ENCODE data around the gene MICAL3.

MICAL3 gene

GRCh38 chr22:17883356-17883755 is 141.0 kb downstream of the MICAL3 start:
- DNase-seq (ENCODE audit: low spot score) (no peak), ATAC-seq (ENCODE audit: low read depth) (no peak)
- Histone ChIP-seq H3K4me3 (ENCODE audit: severe bottlenecking) (no peak overlapping the region), H3K4me1 (ENCODE audit: insufficient read depth, poor library complexity, severe bottlenecking) (peaks cover 18% of the 10 kb centered on the region), H3K27me3 (ENCODE audit: insufficient read depth, poor library complexity, severe bottlenecking) (no peaks in the 10 kb centered on the region), H3K27ac (ENCODE audit: poor library complexity, severe bottlenecking) (peak overlapping the region; percentile 34), H3K9me3 (ENCODE audit: severe bottlenecking) (no peaks in the 10 kb centered on the region), H3K36me3 (ENCODE audit: low read depth) (peaks cover 74% of the 10 kb centered on the region)
- no peak for TF ChIP-seq CTCF (IDR thresholded peaks at IDR 0.05; ENCODE audit: poor library complexity, severe bottlenecking)

- Histone ChIP-seq H3K27me3 (ENCODE audit: insufficient read depth, poor library complexity, severe bottlenecking) (no peaks in the 10 kb centered on the region), H3K4me3 (ENCODE audit: severe bottlenecking) (no peak overlapping the region), H3K9me3 (ENCODE audit: severe bottlenecking) (no peaks in the 10 kb centered on the region), H3K36me3 (ENCODE audit: low read depth) (peaks cover 68% of the 10 kb centered on the region), H3K4me1 (ENCODE audit: insufficient read depth, poor library complexity, severe bottlenecking) (peaks cover 18% of the 10 kb centered on the region), H3K27ac (ENCODE audit: poor library complexity, severe bottlenecking) (no peak overlapping the region)
- ATAC-seq (ENCODE audit: low read depth) (no peak), DNase-seq (ENCODE audit: low spot score) (no peak)
- TF ChIP-seq CTCF (IDR thresholded peaks at IDR 0.05; ENCODE audit: poor library complexity, severe bottlenecking) = no peak
Observed at GRCh38 chr22:17882727-17883126, 141.6 kb downstream of the MICAL3 start.

- TF ChIP-seq CTCF (IDR thresholded peaks at IDR 0.05; ENCODE audit: poor library complexity, severe bottlenecking) = no peak
- Histone ChIP-seq H3K36me3 (ENCODE audit: low read depth) (peaks cover 62% of the 10 kb centered on the region), H3K9me3 (ENCODE audit: severe bottlenecking) (no peaks in the 10 kb centered on the region)
Observed at GRCh38 chr22:17882162-17882561, 142.2 kb downstream of the MICAL3 start.

GRCh38 chr22:17881366-17881765 is 143.0 kb downstream of the MICAL3 start:
- Histone ChIP-seq H3K36me3 (ENCODE audit: low read depth) (peaks cover 59% of the 10 kb centered on the region), H3K4me3 (ENCODE audit: severe bottlenecking) (no peak overlapping the region), H3K4me1 (ENCODE audit: insufficient read depth, poor library complexity, severe bottlenecking) (peaks cover 18% of the 10 kb centered on the region), H3K27me3 (ENCODE audit: insufficient read depth, poor library complexity, severe bottlenecking) (no peaks in the 10 kb centered on the region), H3K27ac (ENCODE audit: poor library complexity, severe bottlenecking) (no peak overlapping the region), H3K9me3 (ENCODE audit: severe bottlenecking) (no peaks in the 10 kb centered on the region)
- DNase-seq (ENCODE audit: low spot score) = no peak
- no peak for ATAC-seq (ENCODE audit: low read depth)
- no peak for TF ChIP-seq CTCF (IDR thresholded peaks at IDR 0.05; ENCODE audit: poor library complexity, severe bottlenecking)

More at GRCh38 chr22:17882162-17882561, 142.2 kb downstream of the MICAL3 start:
- DNase-seq (ENCODE audit: low spot score) = no peak
- Histone ChIP-seq H3K27ac (ENCODE audit: poor library complexity, severe bottlenecking) (no peak overlapping the region), H3K4me3 (ENCODE audit: severe bottlenecking) (no peak overlapping the region), H3K4me1 (ENCODE audit: insufficient read depth, poor library complexity, severe bottlenecking) (peaks cover 18% of the 10 kb centered on the region), H3K27me3 (ENCODE audit: insufficient read depth, poor library complexity, severe bottlenecking) (no peaks in the 10 kb centered on the region)
- ATAC-seq (ENCODE audit: low read depth) = peak; percentile 40; the same call in 1 of the 3 replicates

GRCh38 chr22:17880468-17880867 is 143.9 kb downstream of the MICAL3 start:
- no peak for TF ChIP-seq CTCF (IDR thresholded peaks at IDR 0.05; ENCODE audit: poor library complexity, severe bottlenecking)
- Histone ChIP-seq H3K4me1 (ENCODE audit: insufficient read depth, poor library complexity, severe bottlenecking) (peaks cover 18% of the 10 kb centered on the region), H3K27ac (ENCODE audit: poor library complexity, severe bottlenecking) (no peak overlapping the region), H3K36me3 (ENCODE audit: low read depth) (peaks cover 50% of the 10 kb centered on the region), H3K4me3 (ENCODE audit: severe bottlenecking) (no peak overlapping the region), H3K27me3 (ENCODE audit: insufficient read depth, poor library complexity, severe bottlenecking) (no peaks in the 10 kb centered on the region), H3K9me3 (ENCODE audit: severe bottlenecking) (no peaks in the 10 kb centered on the region)
- ATAC-seq (ENCODE audit: low read depth) (no peak), DNase-seq (ENCODE audit: low spot score) (no peak)
